Measurements from ENCODE around the gene MX2. TPM values are rescaled to one million over a fixed set of nuclear protein-coding genes. Genes with fewer than 3 reads are reported as not detected.

The MX2 gene
- total RNA-seq, 4 donors from 2014 or later, result 13.7 to 39.6 (median 16.3) TPM

DNA sequence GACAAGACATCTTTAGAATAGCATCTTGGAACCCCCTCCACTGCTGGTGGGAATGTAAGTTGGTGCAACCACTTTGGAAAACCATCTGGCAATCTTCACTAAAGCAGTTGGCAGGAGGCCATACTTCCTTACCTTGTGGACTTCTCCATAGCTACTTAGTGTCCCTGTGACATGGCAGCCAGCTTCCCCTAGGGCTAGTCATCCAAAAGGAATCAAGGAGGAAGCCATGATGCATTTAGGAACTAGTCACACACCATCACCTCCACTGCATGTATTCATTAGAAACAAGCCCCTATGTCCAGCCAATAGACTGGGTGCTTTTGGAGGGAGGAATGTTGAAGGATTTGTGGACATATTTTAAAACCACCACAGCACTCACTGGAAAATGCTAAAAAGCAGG, 19.9 kb downstream of the MX2 start:
- H3K9me3 ChIP-seq, result no peaks in the 10 kb centered on the region
- DNase-seq, result no peak
- no peaks in the 10 kb centered on the region for H3K27me3 ChIP-seq
- TF ChIP-seq POLR2A (IDR thresholded peaks at IDR 0.05) (no peak), CTCF (IDR thresholded peaks at IDR 0.05) (no peak)
- H3K36me3 ChIP-seq, result peaks cover 0 to 46% (median 0%) of the 10 kb centered on the region in 3 donors
- no peak overlapping the region for H3K4me3 ChIP-seq
- no peaks in the 10 kb centered on the region for H3K4me1 ChIP-seq
- no peak overlapping the region for H3K27ac ChIP-seq

GRCh38 chr21:41387042-41387819, 25.4 kb downstream of the MX2 start:
- Histone ChIP-seq H3K4me3 (no peak overlapping the region), H3K4me1 (no peaks in the 10 kb centered on the region), H3K27ac (no peak overlapping the region), H3K27me3 (no peaks in the 10 kb centered on the region), H3K36me3 (peaks cover 0 to 20% (median 0%) of the 10 kb centered on the region in 3 donors), H3K9me3 (no peaks in the 10 kb centered on the region)
- TF ChIP-seq CTCF (IDR thresholded peaks at IDR 0.05), result no peak
- no peak for TF ChIP-seq POLR2A (IDR thresholded peaks at IDR 0.05)
- no peak for DNase-seq

- H3K4me1 ChIP-seq, result no peaks in the 10 kb centered on the region
- no peak overlapping the region for H3K27ac ChIP-seq
- H3K9me3 ChIP-seq, result no peaks in the 10 kb centered on the region
- peaks cover 0 to 15% (median 0%) of the 10 kb centered on the region in 3 donors for H3K36me3 ChIP-seq
- DNase-seq, result no peak
- H3K27me3 ChIP-seq, result no peaks in the 10 kb centered on the region
- H3K4me3 ChIP-seq, result no peak overlapping the region
- TF ChIP-seq CTCF (IDR thresholded peaks at IDR 0.05) (no peak), POLR2A (IDR thresholded peaks at IDR 0.05) (no peak)
These were observed 26.0 kb downstream of the MX2 start for GRCh38 chr21:41387824-41388223.

DNA sequence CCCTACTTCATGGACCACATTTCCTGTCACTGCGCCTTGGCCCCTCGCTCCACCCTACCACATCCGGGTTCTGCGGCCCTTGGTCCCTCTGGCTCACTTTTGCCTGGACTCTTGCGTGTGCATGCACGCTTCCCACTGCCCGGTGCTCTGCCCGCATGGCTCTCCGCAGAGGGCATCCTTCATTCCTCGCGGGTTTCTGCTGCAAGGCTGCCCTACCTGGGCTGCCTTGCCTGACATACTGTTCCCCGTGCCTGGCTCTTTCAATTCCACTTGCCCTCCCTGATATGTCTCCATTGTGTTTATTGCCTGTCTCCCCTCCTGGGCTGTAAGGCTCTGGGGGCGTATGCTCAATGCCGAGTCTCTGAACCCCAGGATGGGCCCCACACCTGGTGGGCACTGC, 26.4 kb downstream of the MX2 start:
- TF ChIP-seq CTCF (IDR thresholded peaks at IDR 0.05), result no peak
- TF ChIP-seq POLR2A (IDR thresholded peaks at IDR 0.05), result no peak
- H3K36me3 ChIP-seq, result peaks cover 0 to 12% (median 0%) of the 10 kb centered on the region in 3 donors
- no peak overlapping the region for H3K27ac ChIP-seq
- no peaks in the 10 kb centered on the region for H3K4me1 ChIP-seq
- DNase-seq, result no peak
- no peaks in the 10 kb centered on the region for H3K27me3 ChIP-seq
- H3K9me3 ChIP-seq, result no peaks in the 10 kb centered on the region
- H3K4me3 ChIP-seq, result no peak overlapping the region

GRCh38 chr21:41390043-41390639, 28.3 kb downstream of the MX2 start:
- no peak for DNase-seq
- TF ChIP-seq CTCF (IDR thresholded peaks at IDR 0.05), result no peak
- no peak for TF ChIP-seq POLR2A (IDR thresholded peaks at IDR 0.05)
- H3K4me1 ChIP-seq, result no peaks in the 10 kb centered on the region
- H3K36me3 ChIP-seq, result peaks cover 0 to 8% (median 0%) of the 10 kb centered on the region in 3 donors
- no peak overlapping the region for H3K27ac ChIP-seq
- no peaks in the 10 kb centered on the region for H3K9me3 ChIP-seq
- no peak overlapping the region for H3K4me3 ChIP-seq
- no peaks in the 10 kb centered on the region for H3K27me3 ChIP-seq

All from Peyer's patch (tissue), 4 donors.